DOHH2 (cell line): ENCODE measurements around the gene ZFYVE27.

Experiments used
- CTCF ChIP-seq: fragments of 200-600 bp; sonication (generic); IDR thresholded peaks from one replicate; pipeline ENCODE4 v1.5.1; 2014; ENCODE audit warnings: antibody characterized with exemption, mild to moderate bottlenecking, low read depth, low read length; ENCODE audit not compliant: poor library complexity, severe bottlenecking
- EZH2phosphoT487 ChIP-seq: fragments of 200-600 bp; sonication (generic); IDR thresholded peaks from 2 replicates; pipeline ENCODE4 v1.6.1; 2017; ENCODE audit warnings: borderline replicate concordance, mild to moderate bottlenecking, antibody characterized with exemption, low read length, moderate library complexity, mixed read lengths

GRCh38 chr10:97719602-97720001 lies 17.3 kb upstream of the ZFYVE27 start:
- TF ChIP-seq CTCF: no peak
- TF ChIP-seq EZH2phosphoT487: no peak
